DLD1 (cell line): ENCODE measurements around the gene SUPT16H.

ENCODE experiments used
- in situ Hi-C: cut with HindIII; loops from 2 replicates; pipeline ENCODE4 v1.10.0; 2017; ENCODE audit warnings: low sequenced_read_pairs

Gene SUPT16H

GRCh38 chr14:21369949-21370679 lies 13.7 kb downstream of the SUPT16H start:
- in situ Hi-C loops, result no loop called here

- in situ Hi-C loops, result no loop called here
Observed at GRCh38 chr14:21367582-21368144, 16.2 kb downstream of the SUPT16H start.

- in situ Hi-C loops, result no loop called here
Observed at GRCh38 chr14:21356511-21356910, 27.3 kb downstream of the SUPT16H start.

- in situ Hi-C loops, result no loop called here
Observed at GRCh38 chr14:21352587-21352986, 31.2 kb downstream of the SUPT16H start.

GRCh38 chr14:21350539-21350938 lies 33.3 kb downstream of the SUPT16H start:
- in situ Hi-C loops, result no loop called here

GRCh38 chr14:21347201-21347600 lies 36.6 kb downstream of the SUPT16H start:
- in situ Hi-C loops, result no loop called here

- in situ Hi-C loops, result no loop called here
Observed at GRCh38 chr14:21346532-21347135, 37.2 kb downstream of the SUPT16H start.

- in situ Hi-C loops, result no loop called here
Observed at GRCh38 chr14:21343035-21343794, 40.6 kb downstream of the SUPT16H start.

- in situ Hi-C loops, result no loop called here
Observed at GRCh38 chr14:21334202-21334906, 49.5 kb downstream of the SUPT16H start.

- in situ Hi-C loops, result no loop called here
Observed at GRCh38 chr14:21332950-21333349, 50.9 kb downstream of the SUPT16H start.

- in situ Hi-C loops, result no loop called here
Observed at GRCh38 chr14:21326972-21327371, 56.8 kb downstream of the SUPT16H start.

- in situ Hi-C loops, result no loop called here
Observed at GRCh38 chr14:21322716-21323115, 61.1 kb downstream of the SUPT16H start.

- in situ Hi-C loops, result no loop called here
Observed at GRCh38 chr14:21320913-21321312, 62.9 kb downstream of the SUPT16H start.

GRCh38 chr14:21317398-21317797 lies 66.4 kb downstream of the SUPT16H start:
- in situ Hi-C loops, result no loop called here

GRCh38 chr14:21313512-21313911 lies 70.3 kb downstream of the SUPT16H start:
- in situ Hi-C loops, result no loop called here

- in situ Hi-C loops, result no loop called here
Observed at GRCh38 chr14:21311614-21312013, 72.2 kb downstream of the SUPT16H start.

GRCh38 chr14:21309956-21310355 lies 73.9 kb downstream of the SUPT16H start:
- in situ Hi-C loops, result no loop called here

GRCh38 chr14:21309238-21309636 lies 74.6 kb downstream of the SUPT16H start:
- in situ Hi-C loops, result no loop called here

GRCh38 chr14:21308479-21309237 lies 75.2 kb downstream of the SUPT16H start:
- in situ Hi-C loops, result no loop called here

- in situ Hi-C loops, result no loop called here
Observed at GRCh38 chr14:21308132-21308478, 75.7 kb downstream of the SUPT16H start.
